ENCODE data around the gene LRRN4CL. TPM values are rescaled to one million over a fixed set of nuclear protein-coding genes. Genes with fewer than 3 reads are reported as not detected.
A peak's percentile ranks its signal among the peaks of the same experiment; 100 is the strongest.
"Not testable (repeated sequence)": the region's sequence is repeated elsewhere in the genome, so short reads cannot be mapped to it uniquely, and the experiment has no call there.

The LRRN4CL gene
- polyA plus RNA-seq, 1 donor = 2.9 TPM

DNA sequence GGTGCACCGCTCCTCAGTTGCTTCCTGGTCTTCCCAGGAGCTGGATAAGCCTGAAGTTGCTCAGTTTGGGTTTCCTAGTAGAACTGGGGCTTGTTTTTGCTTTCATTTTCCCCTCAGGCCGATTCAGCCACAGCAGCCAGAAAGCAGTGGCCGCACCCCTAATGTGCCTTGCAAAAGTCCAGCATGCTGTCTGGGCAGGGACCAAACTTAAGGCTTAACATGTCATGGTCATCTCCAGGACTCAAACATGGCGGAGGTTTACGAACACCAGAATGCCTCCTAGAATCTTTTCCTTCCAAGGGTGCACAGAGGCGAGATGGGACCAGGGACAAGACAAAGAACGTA lies 20.6 kb upstream of the LRRN4CL start:
- WGBS (ENCODE audit: insufficient coverage, low lambda C conversion rate) = no CpG with 5 or more reads among the region's 7 CpGs
- H3K4me3 ChIP-seq (ENCODE audit: low read length) = peak overlapping the region; percentile 69
- H3K36me3 ChIP-seq (ENCODE audit: control insufficient read depth, insufficient read depth, low read length) = peaks cover 33% of the 10 kb centered on the region
- H3K27me3 ChIP-seq (ENCODE audit: control insufficient read depth, insufficient read depth, low read length) = no peaks in the 10 kb centered on the region
- no peaks in the 10 kb centered on the region for H3K9me3 ChIP-seq (ENCODE audit: control insufficient read depth, low read depth, low read length)
- H3K27ac ChIP-seq (ENCODE audit: low read length) = peak overlapping the region; percentile 85
- peaks cover 72% of the 10 kb centered on the region for H3K4me1 ChIP-seq (ENCODE audit: control insufficient read depth, insufficient read depth, low read length)
- no peak for DNase-seq

DNA sequence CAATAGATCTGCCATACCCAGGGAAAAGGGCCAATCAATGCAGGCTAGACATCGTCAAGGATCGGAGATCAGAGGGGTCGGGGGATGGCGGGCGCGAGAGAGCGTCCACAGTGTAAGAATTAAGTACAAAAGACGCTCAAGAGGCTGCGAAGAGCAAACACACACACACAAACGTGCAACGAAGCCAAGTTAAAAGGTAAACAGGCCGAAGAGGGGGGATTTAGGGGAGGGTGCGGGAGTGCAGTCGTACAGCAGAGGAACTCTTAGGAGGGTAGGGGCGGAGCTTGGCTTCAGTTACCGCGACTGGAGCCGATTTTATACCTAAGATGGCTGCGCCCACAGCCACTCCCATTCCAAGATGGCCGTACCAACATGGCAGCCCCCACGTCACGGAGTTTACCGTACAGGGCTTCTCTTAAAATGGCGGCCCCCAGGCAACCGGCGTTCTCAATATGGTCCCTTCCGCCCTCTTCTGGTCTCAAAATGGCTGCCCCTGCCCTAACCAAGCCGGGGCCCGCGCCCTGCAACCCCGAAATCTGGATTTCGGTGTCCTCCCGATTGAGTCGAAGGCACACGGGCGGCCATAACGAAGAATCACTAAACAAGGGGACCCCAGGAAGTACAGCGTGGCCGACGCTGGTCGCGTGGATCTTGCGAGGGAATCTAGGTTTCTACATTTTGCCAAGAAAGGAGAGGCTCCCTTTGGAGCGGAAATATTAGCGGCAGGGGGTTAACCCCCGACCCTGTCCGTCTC lies 20.1 kb upstream of the LRRN4CL start:
- no peaks in the 10 kb centered on the region for H3K9me3 ChIP-seq (ENCODE audit: control insufficient read depth, low read depth, low read length)
- peaks cover 29% of the 10 kb centered on the region for H3K36me3 ChIP-seq (ENCODE audit: control insufficient read depth, insufficient read depth, low read length)
- H3K4me3 ChIP-seq (ENCODE audit: low read length) = peak overlapping the region; percentile 69
- no peaks in the 10 kb centered on the region for H3K27me3 ChIP-seq (ENCODE audit: control insufficient read depth, insufficient read depth, low read length)
- no CpG with 5 or more reads among the region's 47 CpGs for WGBS (ENCODE audit: insufficient coverage, low lambda C conversion rate)
- H3K27ac ChIP-seq (ENCODE audit: low read length) = peak overlapping the region; percentile 85
- H3K4me1 ChIP-seq (ENCODE audit: control insufficient read depth, insufficient read depth, low read length) = peaks cover 72% of the 10 kb centered on the region
- peak; percentile 98 to 99 for DNase-seq

DNA sequence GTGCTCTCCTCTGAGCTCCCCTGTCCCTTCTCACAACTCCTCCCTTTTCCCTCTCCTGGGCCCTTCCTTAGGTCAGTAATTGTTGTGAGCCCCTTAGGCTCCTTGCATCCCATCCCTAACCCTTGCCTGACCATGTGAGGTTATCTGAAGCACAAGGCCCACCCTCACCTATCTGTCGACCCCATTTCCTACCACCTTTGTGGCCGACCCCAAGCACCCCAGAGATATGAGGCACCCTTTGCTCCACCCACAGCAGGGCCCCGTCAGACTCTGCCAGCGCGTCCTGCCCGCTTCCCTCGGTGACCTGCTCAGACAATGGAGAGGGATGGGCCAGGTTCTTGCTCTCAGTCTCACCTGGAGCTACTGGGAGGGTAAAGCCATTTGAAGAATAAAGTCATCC lies 19.5 kb upstream of the LRRN4CL start:
- Histone ChIP-seq H3K27me3 (ENCODE audit: control insufficient read depth, insufficient read depth, low read length) (no peaks in the 10 kb centered on the region), H3K4me3 (ENCODE audit: low read length) (peak overlapping the region; percentile 69), H3K27ac (ENCODE audit: low read length) (peak overlapping the region; percentile 85), H3K4me1 (ENCODE audit: control insufficient read depth, insufficient read depth, low read length) (peaks cover 66% of the 10 kb centered on the region), H3K36me3 (ENCODE audit: control insufficient read depth, insufficient read depth, low read length) (peaks cover 25% of the 10 kb centered on the region), H3K9me3 (ENCODE audit: control insufficient read depth, low read depth, low read length) (no peaks in the 10 kb centered on the region)
- no CpG with 5 or more reads among the region's 7 CpGs for WGBS (ENCODE audit: insufficient coverage, low lambda C conversion rate)
- no peak for DNase-seq

DNA sequence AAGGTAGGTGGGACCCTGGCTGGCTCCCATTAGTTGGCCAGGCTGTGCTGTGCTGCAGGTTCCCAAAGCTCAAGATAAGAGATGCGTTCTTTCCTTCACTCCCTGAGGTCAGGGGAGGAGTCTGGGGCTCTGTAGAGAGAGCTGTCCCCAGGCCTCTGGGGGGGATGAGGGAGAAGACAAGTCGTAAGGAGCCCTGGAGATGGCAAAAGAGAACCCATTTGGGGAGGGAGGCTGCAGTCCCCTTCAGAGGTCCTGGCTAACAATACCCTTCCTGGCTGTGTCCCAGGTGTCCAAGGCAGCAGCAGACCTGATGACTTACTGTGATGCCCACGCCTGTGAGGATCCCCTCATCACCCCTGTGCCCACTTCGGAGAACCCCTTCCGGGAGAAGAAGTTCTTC lies 19.1 kb upstream of the LRRN4CL start:
- Histone ChIP-seq H3K27ac (ENCODE audit: low read length) (peak overlapping the region; percentile 85), H3K9me3 (ENCODE audit: control insufficient read depth, low read depth, low read length) (no peaks in the 10 kb centered on the region), H3K4me1 (ENCODE audit: control insufficient read depth, insufficient read depth, low read length) (peaks cover 62% of the 10 kb centered on the region), H3K27me3 (ENCODE audit: control insufficient read depth, insufficient read depth, low read length) (no peaks in the 10 kb centered on the region), H3K36me3 (ENCODE audit: control insufficient read depth, insufficient read depth, low read length) (peaks cover 25% of the 10 kb centered on the region), H3K4me3 (ENCODE audit: low read length) (peak overlapping the region; percentile 69)
- no peak for DNase-seq
- WGBS (ENCODE audit: insufficient coverage, low lambda C conversion rate) = no CpG with 5 or more reads among the region's 5 CpGs

DNA sequence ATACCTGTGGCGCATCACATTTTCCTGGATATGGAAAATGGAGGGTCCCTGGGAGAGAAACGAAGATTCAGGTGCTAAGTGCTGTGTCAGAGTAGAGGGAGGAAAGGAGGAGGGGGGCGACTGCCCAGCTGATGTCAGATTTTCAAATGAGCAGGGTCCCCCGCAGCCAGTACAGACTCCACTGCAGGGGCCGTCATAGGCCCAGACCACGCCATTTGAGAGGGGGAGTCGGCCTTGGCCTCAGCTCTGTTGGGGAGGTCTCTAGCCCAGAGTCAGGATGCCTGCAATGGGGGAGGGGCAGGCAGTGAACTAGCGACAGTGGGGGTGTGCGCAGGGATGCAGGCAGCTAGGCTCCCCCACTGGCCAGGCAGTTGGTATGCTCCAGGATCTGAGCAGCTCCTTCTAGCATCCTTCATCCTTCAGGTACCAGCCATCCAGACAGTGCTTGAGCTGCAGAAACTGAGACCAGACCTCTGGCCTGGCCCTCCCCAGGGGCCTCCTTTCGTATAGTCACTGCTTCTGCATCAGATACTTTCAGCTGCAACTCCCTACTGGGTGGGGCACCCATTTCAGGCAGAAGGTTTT lies 18.0 kb upstream of the LRRN4CL start, which contains the start of the genes BSCL2 and GNG3:
BSCL2 (minus strand) TSS at position 148 of the 585 bp plus-strand sequence. CDS start 229 bp downstream, outside the sequence.
GNG3 (plus strand) TSS at position 400 of the 585 bp plus-strand sequence. CDS start 620 bp downstream, outside the sequence.
- peak in 1 of 2 donors; percentile 45 for DNase-seq
- Histone ChIP-seq H3K27me3 (ENCODE audit: control insufficient read depth, insufficient read depth, low read length) (no peaks in the 10 kb centered on the region), H3K9me3 (ENCODE audit: control insufficient read depth, low read depth, low read length) (no peaks in the 10 kb centered on the region), H3K4me3 (ENCODE audit: low read length) (peak within 1 kb of the TSS; percentile 55), H3K27ac (ENCODE audit: low read length) (peak within 1 kb of the TSS; percentile 85), H3K36me3 (ENCODE audit: control insufficient read depth, insufficient read depth, low read length) (peaks cover 22% of the 10 kb centered on the region), H3K4me1 (ENCODE audit: control insufficient read depth, insufficient read depth, low read length) (peaks cover 54% of the 10 kb centered on the region)
- no CpG with 5 or more reads among the region's 10 CpGs for WGBS (ENCODE audit: insufficient coverage, low lambda C conversion rate)

DNA sequence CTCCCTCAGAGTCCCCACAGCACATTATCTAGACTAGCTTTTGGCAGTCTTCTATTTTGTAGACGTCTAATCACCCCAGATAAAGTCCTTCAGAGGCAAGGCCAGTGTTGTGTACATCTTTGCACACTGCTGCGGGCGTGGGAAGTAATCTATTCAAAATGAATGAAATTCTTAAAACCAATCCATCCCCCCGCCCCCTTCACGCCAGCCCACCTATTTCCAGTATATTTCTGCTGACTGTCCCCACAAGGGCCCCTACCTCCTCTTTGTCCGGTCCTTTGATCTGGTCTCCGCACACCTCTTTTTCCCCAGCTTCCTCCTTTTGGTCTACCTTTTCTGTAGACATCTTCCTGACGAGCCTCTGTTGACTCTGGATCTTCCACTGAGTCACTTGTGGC lies 17.5 kb upstream of the LRRN4CL start:
- peaks cover 20% of the 10 kb centered on the region for H3K36me3 ChIP-seq (ENCODE audit: control insufficient read depth, insufficient read depth, low read length)
- H3K27ac ChIP-seq (ENCODE audit: low read length) = peak overlapping the region; percentile 74
- H3K4me1 ChIP-seq (ENCODE audit: control insufficient read depth, insufficient read depth, low read length) = peaks cover 49% of the 10 kb centered on the region
- H3K27me3 ChIP-seq (ENCODE audit: control insufficient read depth, insufficient read depth, low read length) = no peaks in the 10 kb centered on the region
- no peaks in the 10 kb centered on the region for H3K9me3 ChIP-seq (ENCODE audit: control insufficient read depth, low read depth, low read length)
- WGBS (ENCODE audit: insufficient coverage, low lambda C conversion rate) = no CpG with 5 or more reads among the region's 8 CpGs
- no peak for DNase-seq
- H3K4me3 ChIP-seq (ENCODE audit: low read length) = peak overlapping the region; percentile 55

DNA sequence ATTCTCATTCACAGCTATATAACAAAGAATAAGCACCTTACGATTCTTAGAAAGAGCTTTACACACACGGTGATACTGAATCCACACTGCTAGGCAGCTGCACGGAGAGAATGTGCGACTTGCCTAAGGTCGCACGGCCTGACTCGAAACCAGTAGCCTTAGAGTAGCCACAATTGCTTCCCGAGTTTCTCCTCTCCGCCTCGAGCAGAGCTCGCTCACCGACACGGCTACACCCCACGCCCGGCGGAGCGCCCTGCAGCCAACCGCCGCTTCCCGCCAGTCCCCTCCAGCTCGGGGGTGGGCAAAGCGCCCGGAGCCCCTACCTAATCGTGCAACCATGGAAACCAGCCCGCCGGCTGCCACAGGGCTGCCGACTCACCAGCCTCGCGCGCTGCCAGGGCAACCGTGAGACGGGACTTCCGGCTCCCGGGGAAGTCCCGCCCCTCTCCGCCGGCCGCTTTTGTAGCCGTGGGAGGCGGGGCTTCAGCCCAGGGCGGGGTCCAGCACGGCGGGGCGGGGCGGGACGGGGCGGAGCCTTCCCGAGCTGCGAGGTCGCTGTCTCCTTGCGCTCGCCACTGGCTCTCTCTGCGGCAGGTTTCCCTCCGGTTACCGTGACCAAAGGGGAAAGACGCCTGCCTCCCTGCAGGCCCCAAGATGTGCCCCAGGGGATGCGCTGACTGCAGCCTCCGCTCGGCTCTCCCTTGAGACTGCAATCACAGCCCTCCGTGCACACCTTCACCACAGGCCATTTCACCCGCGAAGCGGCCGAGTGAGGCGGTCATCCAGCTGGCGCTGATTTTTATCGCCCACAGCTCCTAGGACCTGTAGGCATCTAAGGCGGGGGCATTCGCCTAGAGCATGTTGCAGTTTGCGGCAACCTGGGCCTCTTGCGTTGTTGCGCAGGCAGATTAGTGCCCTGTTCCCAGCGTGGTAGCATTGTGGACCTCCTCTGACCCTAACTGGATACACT lies 16.8 kb upstream of the LRRN4CL start:
- Histone ChIP-seq H3K36me3 (ENCODE audit: control insufficient read depth, insufficient read depth, low read length) (peaks cover 20% of the 10 kb centered on the region), H3K27me3 (ENCODE audit: control insufficient read depth, insufficient read depth, low read length) (no peaks in the 10 kb centered on the region), H3K27ac (ENCODE audit: low read length) (peak overlapping the region; percentile 81), H3K9me3 (ENCODE audit: control insufficient read depth, low read depth, low read length) (no peaks in the 10 kb centered on the region), H3K4me1 (ENCODE audit: control insufficient read depth, insufficient read depth, low read length) (peaks cover 44% of the 10 kb centered on the region), H3K4me3 (ENCODE audit: low read length) (peak overlapping the region; percentile 90)
- 0% methylated on average over 2 of the region's 73 CpGs for WGBS (ENCODE audit: insufficient coverage, low lambda C conversion rate)
- DNase-seq = peak; percentile 90 to 92

DNA sequence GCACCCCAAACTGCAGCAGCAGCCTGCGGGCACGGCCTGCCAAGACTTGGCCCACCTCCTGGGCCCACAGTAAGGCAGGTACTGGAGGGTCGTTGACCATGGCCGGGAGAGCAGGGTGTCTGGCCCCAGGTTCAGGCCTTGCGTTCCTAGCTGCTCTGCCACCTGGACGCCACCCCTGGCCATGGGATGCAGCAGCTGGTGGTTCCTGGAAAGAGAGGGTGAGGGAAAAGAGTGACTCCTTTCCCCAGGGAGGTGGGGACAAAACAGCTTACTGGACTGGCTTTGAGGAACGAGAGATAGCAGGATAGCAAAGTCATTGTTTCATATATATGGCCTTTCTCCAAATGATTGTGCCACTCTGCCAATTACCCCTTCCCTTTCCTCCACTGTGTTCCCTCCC lies 16.1 kb upstream of the LRRN4CL start:
- peak overlapping the region; percentile 81 for H3K27ac ChIP-seq (ENCODE audit: low read length)
- peak overlapping the region; percentile 90 for H3K4me3 ChIP-seq (ENCODE audit: low read length)
- no CpG with 5 or more reads among the region's 7 CpGs for WGBS (ENCODE audit: insufficient coverage, low lambda C conversion rate)
- no peaks in the 10 kb centered on the region for H3K9me3 ChIP-seq (ENCODE audit: control insufficient read depth, low read depth, low read length)
- peak in 1 of 2 donors; percentile 37 for DNase-seq
- peaks cover 42% of the 10 kb centered on the region for H3K4me1 ChIP-seq (ENCODE audit: control insufficient read depth, insufficient read depth, low read length)
- H3K27me3 ChIP-seq (ENCODE audit: control insufficient read depth, insufficient read depth, low read length) = no peaks in the 10 kb centered on the region
- peaks cover 17% of the 10 kb centered on the region for H3K36me3 ChIP-seq (ENCODE audit: control insufficient read depth, insufficient read depth, low read length)

DNA sequence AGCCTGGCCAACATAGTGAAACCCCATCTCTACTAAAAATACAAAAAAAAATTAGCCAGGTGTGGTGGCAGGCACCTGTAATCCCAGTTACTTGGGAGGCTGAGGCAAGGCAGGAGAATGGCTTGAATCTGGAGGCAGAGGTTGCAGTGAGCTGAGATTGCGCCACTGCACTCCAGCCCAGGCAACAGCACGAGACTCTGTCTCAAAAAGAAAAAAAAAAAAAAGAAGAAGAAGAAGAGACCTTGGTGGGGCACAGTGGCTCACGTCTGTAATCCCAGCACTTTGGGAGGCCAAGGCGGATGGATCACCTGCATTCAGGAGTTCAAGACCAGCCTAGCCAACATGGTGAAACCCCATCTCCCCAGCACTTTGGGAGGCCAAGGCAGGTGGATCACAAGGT lies 14.6 kb upstream of the LRRN4CL start:
- not testable (repeated sequence) for H3K27ac ChIP-seq (ENCODE audit: low read length); H3K4me3 ChIP-seq (ENCODE audit: low read length)
- no CpG with 5 or more reads among the region's 4 CpGs for WGBS (ENCODE audit: insufficient coverage, low lambda C conversion rate)

DNA sequence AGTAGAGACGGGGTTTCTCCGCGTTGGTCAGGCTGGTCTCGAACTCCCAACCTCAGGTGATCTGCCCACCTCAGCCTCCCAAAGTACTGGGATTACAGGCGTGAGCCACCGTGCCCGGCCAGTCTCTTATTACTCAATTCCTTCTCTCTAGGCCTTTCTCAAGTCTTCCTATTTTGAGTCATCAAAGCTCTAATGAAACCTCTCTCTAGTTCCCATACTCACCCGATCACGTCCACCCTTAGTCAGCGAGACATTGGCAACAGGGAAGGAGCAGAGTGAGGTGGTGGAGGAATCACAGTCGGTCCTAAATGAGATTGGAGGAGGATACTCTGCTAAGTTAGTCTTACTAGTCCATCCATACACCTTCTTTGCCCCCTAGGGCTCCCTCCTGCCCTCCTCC lies 12.9 kb upstream of the LRRN4CL start:
- H3K27me3 ChIP-seq (ENCODE audit: control insufficient read depth, insufficient read depth, low read length) = no peaks in the 10 kb centered on the region
- WGBS (ENCODE audit: insufficient coverage, low lambda C conversion rate) = no CpG with 5 or more reads among the region's 11 CpGs
- no peaks in the 10 kb centered on the region for H3K9me3 ChIP-seq (ENCODE audit: control insufficient read depth, low read depth, low read length)
- peaks cover 19% of the 10 kb centered on the region for H3K4me1 ChIP-seq (ENCODE audit: control insufficient read depth, insufficient read depth, low read length)
- DNase-seq = no peak
- peaks cover 11% of the 10 kb centered on the region for H3K36me3 ChIP-seq (ENCODE audit: control insufficient read depth, insufficient read depth, low read length)
- no peak overlapping the region for H3K27ac ChIP-seq (ENCODE audit: low read length)
- no peak overlapping the region for H3K4me3 ChIP-seq (ENCODE audit: low read length)

More for the DNA sequence above, 14.6 kb upstream of the LRRN4CL start:
- H3K27me3 ChIP-seq (ENCODE audit: control insufficient read depth, insufficient read depth, low read length); DNase-seq; H3K9me3 ChIP-seq (ENCODE audit: control insufficient read depth, low read depth, low read length): not testable (repeated sequence)
- H3K36me3 ChIP-seq (ENCODE audit: control insufficient read depth, insufficient read depth, low read length) = peaks cover 13% of the 10 kb centered on the region
- peaks cover 35% of the 10 kb centered on the region for H3K4me1 ChIP-seq (ENCODE audit: control insufficient read depth, insufficient read depth, low read length)
